Frontal cortex (tissue), 4 donors: ENCODE data around the gene PRKACA. TPM values are rescaled to one million over a fixed set of nuclear protein-coding genes. Genes with fewer than 3 reads are reported as not detected.
"Not testable (repeated sequence)": the region's sequence is repeated elsewhere in the genome, so short reads cannot be mapped to it uniquely, and the experiment has no call there.

Source experiments
- DNase-seq, 2 donors: peaks; one replicate each; pipeline ENCODE4 v3.0.0; 2012; ENCODE audit warnings: low spot score in 2 of 2
- FAIRE-seq: peaks from 2 replicates; lab custom pipeline; 2012; peaks lifted over from hg19 to GRCh38; lab: Jason Lieb, UNC
- total RNA-seq: library from RNA; depleted of rRNA; stranded (reverse); fragments of >200 nt; gene quantifications from one replicate; pipeline ENCODE4 v1.2.3, GENCODE V29; 2014
- donor health status: control.
- donor health status: control.
- donor health status: control.

The PRKACA gene
- total RNA-seq, 1 donor from 2014 or later = 22.0 TPM

GRCh38 chr19:14056069-14056666 is 61.4 kb downstream of the PRKACA start:
- no peak for FAIRE-seq
- DNase-seq = no peak

- DNase-seq (no peak), FAIRE-seq (no peak)
Measured at GRCh38 chr19:14055396-14055795, 62.2 kb downstream of the PRKACA start.

- DNase-seq (no peak), FAIRE-seq (no peak)
Measured at GRCh38 chr19:14054721-14055120, 62.8 kb downstream of the PRKACA start.

- no peak for FAIRE-seq
- DNase-seq = no peak
Measured at GRCh38 chr19:14054099-14054498, 63.5 kb downstream of the PRKACA start.

GRCh38 chr19:14053500-14053899 is 64.1 kb downstream of the PRKACA start:
- FAIRE-seq = no peak

GRCh38 chr19:14053032-14053431 is 64.5 kb downstream of the PRKACA start:
- no peak for FAIRE-seq
- no peak for DNase-seq

More at GRCh38 chr19:14053500-14053899, 64.1 kb downstream of the PRKACA start:
- DNase-seq = no peak

GRCh38 chr19:14052470-14052869 is 65.1 kb downstream of the PRKACA start:
- no peak for FAIRE-seq
- DNase-seq = no peak

GRCh38 chr19:14051980-14052379 is 65.6 kb downstream of the PRKACA start:
- FAIRE-seq = no peak
- no peak for DNase-seq

GRCh38 chr19:14050961-14051360 is 66.6 kb downstream of the PRKACA start:
- DNase-seq, FAIRE-seq: not testable (repeated sequence)

GRCh38 chr19:14050512-14050911 is 67.0 kb downstream of the PRKACA start:
- DNase-seq = no peak
- FAIRE-seq = no peak

- DNase-seq (peak in 1 of 2 donors; percentile 68), FAIRE-seq (no peak)
Measured at GRCh38 chr19:14048443-14049153, 69.0 kb downstream of the PRKACA start.

GRCh38 chr19:14047866-14048265 is 69.7 kb downstream of the PRKACA start:
- FAIRE-seq, DNase-seq: not testable (repeated sequence)

- FAIRE-seq = not testable (repeated sequence)
- DNase-seq = peak in 1 of 2 donors; percentile 65
Measured at GRCh38 chr19:14042659-14043608, 74.6 kb downstream of the PRKACA start.

Other genes starting within 250 kb of the PRKACA start
- 3.7 TPM for gene NANOS3, start 240.6 kb downstream of the PRKACA start, total RNA-seq
- 13.0 TPM for gene BRME1, start 211.6 kb downstream of the PRKACA start, total RNA-seq
- 10.2 TPM for gene CC2D1A, start 211.6 kb downstream of the PRKACA start, total RNA-seq
- gene PODNL1, start 179.3 kb downstream of the PRKACA start, total RNA-seq = 0.41 TPM
- gene DCAF15, start 165.3 kb downstream of the PRKACA start, total RNA-seq = 13.0 TPM
- 1.2 TPM for gene RFX1, start 111.4 kb downstream of the PRKACA start, total RNA-seq
- not detected for gene RLN3, start 89.6 kb downstream of the PRKACA start, total RNA-seq
- 5.7 TPM for gene IL27RA, start 86.0 kb downstream of the PRKACA start, total RNA-seq
- gene PALM3, start 55.7 kb downstream of the PRKACA start, total RNA-seq = 3.3 TPM
- gene MISP3, start 45.0 kb downstream of the PRKACA start, total RNA-seq = 0.41 TPM
- gene C19orf67, start 32.0 kb downstream of the PRKACA start, total RNA-seq = not detected
- 43.2 TPM for gene SAMD1, start 27.0 kb downstream of the PRKACA start, total RNA-seq
- gene ASF1B, start 18.8 kb upstream of the PRKACA start, total RNA-seq = 1.2 TPM
- 41.6 TPM for gene ADGRL1, start 88.4 kb upstream of the PRKACA start, total RNA-seq